Astrocyte (in vitro differentiated cells and primary cell): ENCODE results near the gene WIZ. TPM values are rescaled to one million over a fixed set of nuclear protein-coding genes. Genes with fewer than 3 reads are reported as not detected.

Experiments
- DNase-seq: peaks from one replicate; pipeline ENCODE4 v3.0.0-alpha.2; 2010; ENCODE audit warnings: low read depth
- FAIRE-seq: peaks from 2 replicates; lab custom pipeline; 2011; peaks lifted over from hg19 to GRCh38; lab: Jason Lieb, UNC
- H2AFZ ChIP-seq: 2 replicates; pipeline ENCODE4 v1.6.0; 2012; ENCODE audit warnings: low read depth, low read length, inconsistent platforms
- H3K27ac ChIP-seq: 2 replicates; pipeline ENCODE4 v1.5.1; 2011; ENCODE audit warnings: low read depth, low read length, inconsistent platforms
- H3K27me3 ChIP-seq: 2 replicates; pipeline ENCODE4 v1.6.0; 2011; ENCODE audit warnings: low read length, inconsistent platforms; ENCODE audit not compliant: insufficient read depth
- H3K36me3 ChIP-seq: 2 replicates; pipeline ENCODE4 v1.5.1; 2011; ENCODE audit warnings: low read length, inconsistent platforms; ENCODE audit not compliant: insufficient read depth
- H3K4me1 ChIP-seq: 2 replicates; pipeline ENCODE4 v1.5.1; 2011; ENCODE audit warnings: low read length, inconsistent platforms; ENCODE audit not compliant: insufficient read depth
- H3K4me2 ChIP-seq: 2 replicates; pipeline ENCODE4 v1.6.0; 2012; ENCODE audit warnings: low read length, inconsistent platforms
- H3K4me3 ChIP-seq: 2 replicates; pipeline ENCODE4 v1.5.1; 2011; ENCODE audit warnings: low read depth, mild to moderate bottlenecking, low read length, inconsistent platforms; ENCODE audit not compliant: insufficient read depth
- H3K79me2 ChIP-seq: 2 replicates; pipeline ENCODE4 v1.6.0; 2012; ENCODE audit warnings: mild to moderate bottlenecking, low read length, inconsistent platforms; ENCODE audit not compliant: insufficient read depth
- H3K9ac ChIP-seq: 2 replicates; pipeline ENCODE4 v1.6.0; 2012; ENCODE audit warnings: mild to moderate bottlenecking, low read length, inconsistent platforms
- H3K9me3 ChIP-seq: 2 replicates; pipeline ENCODE4 v1.5.1; 2012; ENCODE audit warnings: low read depth, mild to moderate bottlenecking, low read length, inconsistent platforms; ENCODE audit not compliant: insufficient read depth
- H4K20me1 ChIP-seq: 2 replicates; pipeline ENCODE4 v1.6.0; 2012; ENCODE audit warnings: low read length, inconsistent platforms; ENCODE audit not compliant: insufficient read depth
- H3K27ac Mint-ChIP-seq: one replicate; pipeline ENCODE4 v1.8.0; 2021; ENCODE audit warnings: mild to moderate bottlenecking, mixed read lengths; ENCODE audit not compliant: unreplicated experiment
- H3K27me3 Mint-ChIP-seq: one replicate; pipeline ENCODE4 v1.8.0; 2021; ENCODE audit warnings: low read depth, mixed read lengths; ENCODE audit not compliant: unreplicated experiment
- H3K36me3 Mint-ChIP-seq: one replicate; pipeline ENCODE4 v1.8.0; 2021; ENCODE audit warnings: low read depth, mixed read lengths; ENCODE audit not compliant: unreplicated experiment
- H3K4me1 Mint-ChIP-seq: one replicate; pipeline ENCODE4 v1.8.0; 2021; ENCODE audit warnings: low read depth, mixed read lengths; ENCODE audit not compliant: unreplicated experiment
- H3K4me3 Mint-ChIP-seq: one replicate; pipeline ENCODE4 v1.8.0; 2021; ENCODE audit warnings: mild to moderate bottlenecking, moderate library complexity, mixed read lengths; ENCODE audit not compliant: unreplicated experiment
- H3K9me3 Mint-ChIP-seq: one replicate; pipeline ENCODE4 v1.8.0; 2021; ENCODE audit warnings: mild to moderate bottlenecking, mixed read lengths; ENCODE audit not compliant: unreplicated experiment
- CTCF ChIP-seq: IDR thresholded peaks from 2 replicates; pipeline ENCODE4 v1.5.1; 2011; ENCODE audit warnings: low read depth, mild to moderate bottlenecking, inconsistent platforms, low read length, moderate library complexity; ENCODE audit not compliant: insufficient read depth
- EZH2 ChIP-seq: IDR thresholded peaks from 2 replicates; pipeline ENCODE4 v1.6.1; 2012; ENCODE audit warnings: mild to moderate bottlenecking, low read length, inconsistent platforms; ENCODE audit not compliant: insufficient read depth
- total RNA-seq: library from RNA; stranded (reverse); gene quantifications from 2 replicates; pipeline ENCODE4 v1.2.1, GENCODE V29; 2021

The WIZ gene
- total RNA-seq, 1 donor from 2014 or later, result 43.8 TPM

DNA sequence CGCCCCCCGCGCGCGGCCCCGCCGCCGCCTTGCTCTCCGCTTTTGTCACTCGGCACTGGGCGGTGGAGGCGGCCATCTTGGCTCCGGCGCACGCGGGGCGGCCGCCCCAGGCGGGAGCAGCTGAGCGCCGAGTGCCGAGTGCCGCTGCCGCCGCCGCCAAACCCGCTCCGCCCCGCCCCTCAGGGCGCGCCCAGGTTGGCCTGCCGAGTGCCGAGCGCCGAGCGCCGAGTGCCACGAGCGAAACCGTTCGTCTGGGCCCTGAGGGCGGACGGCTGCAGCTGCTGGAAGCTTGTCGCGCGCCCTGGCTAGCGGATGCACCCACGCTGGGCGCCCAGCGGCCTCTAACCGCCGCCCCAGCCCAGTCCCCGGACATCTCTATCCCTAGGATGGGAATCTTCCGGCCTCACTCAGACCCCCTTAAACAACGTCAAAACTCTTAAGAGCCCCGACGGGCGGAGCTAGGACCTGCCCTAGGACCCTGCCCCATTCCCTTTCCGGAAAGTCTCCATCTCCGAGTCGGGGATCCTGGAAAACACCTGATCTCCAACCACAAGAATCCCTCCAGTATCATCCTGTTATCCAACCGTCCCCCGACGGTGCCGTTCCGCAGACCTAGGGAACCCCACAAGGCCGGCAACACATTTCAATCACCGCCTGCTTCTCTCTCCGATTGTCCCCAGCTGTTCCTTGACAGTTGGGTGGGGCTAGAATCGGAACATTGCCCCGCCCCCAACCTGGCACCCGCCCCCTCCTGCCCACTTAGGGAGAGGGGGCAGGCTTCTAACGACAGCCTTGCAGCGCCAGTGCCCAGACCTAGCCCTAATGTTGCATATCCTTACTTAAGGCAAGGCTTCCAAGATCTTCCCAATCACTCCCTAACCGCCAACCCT is 16.9 kb downstream of the WIZ start:
- FAIRE-seq, result no peak
- H3K36me3 ChIP-seq, result no peaks in the 10 kb centered on the region

DNA sequence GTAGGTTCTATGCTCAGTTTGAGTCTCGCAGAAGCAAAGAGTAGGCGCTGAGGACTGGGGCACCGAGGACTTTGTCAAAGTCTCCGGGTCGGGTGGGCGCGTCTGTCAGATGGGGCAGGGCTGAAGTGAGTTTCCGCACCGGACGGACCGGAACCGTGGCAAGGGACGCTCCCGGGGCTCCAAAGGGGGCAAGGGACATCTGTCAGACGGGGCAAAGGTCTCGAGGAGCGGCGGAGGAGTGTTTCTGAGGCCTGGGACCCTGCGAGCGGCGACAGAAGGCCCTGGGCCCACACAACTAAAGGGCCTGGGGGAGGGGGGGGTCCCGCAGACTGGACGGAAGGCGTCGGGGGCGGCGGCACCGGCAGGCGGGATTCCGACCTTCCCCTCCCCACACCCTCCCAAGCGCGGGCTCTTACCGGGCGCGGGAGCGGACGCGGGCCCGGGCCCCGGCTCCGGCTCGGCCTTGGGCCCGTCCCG is 17.7 kb downstream of the WIZ start:
- H3K4me3 ChIP-seq, result peak overlapping the region; percentile 88
- H3K27ac ChIP-seq, result peak overlapping the region; percentile 49
- peak overlapping the region; percentile 98 for H3K27ac Mint-ChIP-seq
- FAIRE-seq (no peak), DNase-seq (no peak)
- H3K36me3 ChIP-seq, result no peaks in the 10 kb centered on the region
- peak overlapping the region; percentile 100 for H3K4me2 ChIP-seq
- H3K27me3 ChIP-seq, result no peaks in the 10 kb centered on the region
- H2AFZ ChIP-seq, result peak overlapping the region; percentile 27
- H3K9me3 Mint-ChIP-seq, result peaks cover 2% of the 10 kb centered on the region
- peaks cover 8% of the 10 kb centered on the region for H3K36me3 Mint-ChIP-seq
- H3K4me3 Mint-ChIP-seq, result peak overlapping the region; percentile 99
- H3K27me3 Mint-ChIP-seq, result no peaks in the 10 kb centered on the region
- peaks cover 44% of the 10 kb centered on the region for H4K20me1 ChIP-seq
- H3K9me3 ChIP-seq, result no peaks in the 10 kb centered on the region
- TF ChIP-seq CTCF (no peak), EZH2 (no peak)
- peak overlapping the region; percentile 89 for H3K9ac ChIP-seq
- H3K4me1 Mint-ChIP-seq, result peaks cover 14% of the 10 kb centered on the region
- H3K4me1 ChIP-seq, result peaks cover 19% of the 10 kb centered on the region
- H3K79me2 ChIP-seq, result peaks cover 55% of the 10 kb centered on the region

More for the DNA sequence above, 16.9 kb downstream of the WIZ start:
- Histone ChIP-seq H3K4me2 (peak overlapping the region; percentile 93), H3K79me2 (peaks cover 48% of the 10 kb centered on the region), H3K4me3 (peak overlapping the region; percentile 66), H4K20me1 (peaks cover 39% of the 10 kb centered on the region), H3K27ac (peak overlapping the region; percentile 73), H3K9ac (peak overlapping the region; percentile 75), H3K27me3 (no peaks in the 10 kb centered on the region), H3K4me1 (peaks cover 19% of the 10 kb centered on the region), H2AFZ (peak overlapping the region; percentile 91), H3K9me3 (no peaks in the 10 kb centered on the region)
- H3K27me3 Mint-ChIP-seq, result no peaks in the 10 kb centered on the region
- peak; percentile 83 for DNase-seq
- peak overlapping the region; percentile 98 for H3K27ac Mint-ChIP-seq
- TF ChIP-seq EZH2 (no peak), CTCF (no peak)
- peaks cover 2% of the 10 kb centered on the region for H3K9me3 Mint-ChIP-seq
- peaks cover 14% of the 10 kb centered on the region for H3K4me1 Mint-ChIP-seq
- H3K4me3 Mint-ChIP-seq, result peak overlapping the region; percentile 95
- peaks cover 6% of the 10 kb centered on the region for H3K36me3 Mint-ChIP-seq
